Stimulated activated CD4-positive, alpha-beta T cell treated with anti-CD3 and anti-CD28 coated beads, TNF-alpha, amount 100 ng/mL, for 4 hours (primary cell): ENCODE results near the gene SLC29A4.
"Not testable (repeated sequence)": the region's sequence is repeated elsewhere in the genome, so short reads cannot be mapped to it uniquely, and the experiment has no call there.

ENCODE experiments used
- DNase-seq, 3 experiments: peaks; one replicate each; pipeline ENCODE4 v3.0.0-alpha.2; 2020; ENCODE audit warnings: low read depth in 3 of 3

The SLC29A4 gene

GRCh38 chr7:5282543-5283316 is at the start of gene SLC29A4:
Gene SLC29A4, plus strand, starts transcription at chr7:5282943. Its CDS starts 4,874 bp downstream, at chr7:5287817.
- no peak for DNase-seq

- DNase-seq, result no peak
Observed at GRCh38 chr7:5234852-5235831, 47.6 kb upstream of the SLC29A4 start.

- DNase-seq, result no peak
Observed at GRCh38 chr7:5237286-5237685, 45.5 kb upstream of the SLC29A4 start.

GRCh38 chr7:5238500-5238899 is 44.2 kb upstream of the SLC29A4 start:
- DNase-seq, result no peak

- no peak for DNase-seq
Observed at GRCh38 chr7:5243261-5243660, 39.5 kb upstream of the SLC29A4 start.

- no peak for DNase-seq
Observed at GRCh38 chr7:5248201-5248885, 34.4 kb upstream of the SLC29A4 start.

GRCh38 chr7:5250787-5251186 is 32.0 kb upstream of the SLC29A4 start:
- not testable (repeated sequence) for DNase-seq

- not testable (repeated sequence) for DNase-seq
Observed at GRCh38 chr7:5253529-5253928, 29.2 kb upstream of the SLC29A4 start.

GRCh38 chr7:5254371-5254770 is 28.4 kb upstream of the SLC29A4 start:
- not testable (repeated sequence) for DNase-seq

GRCh38 chr7:5255832-5256231 is 26.9 kb upstream of the SLC29A4 start:
- DNase-seq, result no peak

- not testable (repeated sequence) for DNase-seq
Observed at GRCh38 chr7:5260530-5261068, 22.1 kb upstream of the SLC29A4 start.

GRCh38 chr7:5263066-5263465 is 19.7 kb upstream of the SLC29A4 start:
- DNase-seq, result not testable (repeated sequence)

- DNase-seq, result no peak
Observed at GRCh38 chr7:5265320-5266190, 17.2 kb upstream of the SLC29A4 start.

GRCh38 chr7:5266191-5267028 is 16.3 kb upstream of the SLC29A4 start:
- no peak for DNase-seq

GRCh38 chr7:5267829-5268228 is 14.9 kb upstream of the SLC29A4 start:
- not testable (repeated sequence) for DNase-seq

- not testable (repeated sequence) for DNase-seq
Observed at GRCh38 chr7:5269992-5270657, 12.6 kb upstream of the SLC29A4 start.

- DNase-seq, result no peak
Observed at GRCh38 chr7:5270788-5271187, 12.0 kb upstream of the SLC29A4 start.

- DNase-seq, result not testable (repeated sequence)
Observed at GRCh38 chr7:5273831-5274405, 8.8 kb upstream of the SLC29A4 start.

- no peak for DNase-seq
Observed at GRCh38 chr7:5274441-5274840, 8.3 kb upstream of the SLC29A4 start.
